K562 (cell line): Measurements from ENCODE around the gene IRF6. TPM values are rescaled to one million over a fixed set of nuclear protein-coding genes. Genes with fewer than 3 reads are reported as not detected.

Experiments used
- BCL6 ChIP-seq: fragments of 250-450 bp; sonication (Bioruptor Pico); IDR thresholded peaks from 2 replicates; pipeline ENCODE4 v1.4.0; 2020
- E2F8 ChIP-seq: fragments of 450-650 bp; IDR thresholded peaks from 2 replicates; pipeline ENCODE4 v1.7.1; 2018; ENCODE audit warnings: mild to moderate bottlenecking, low read depth; ENCODE audit not compliant: partially characterized antibody
- ERF ChIP-seq: fragments of 450-650 bp; formaldehyde crosslinking; IDR thresholded peaks from 2 replicates; pipeline ENCODE4 v1.4.0; 2020; ENCODE audit warnings: mild to moderate bottlenecking, mixed read lengths
- ETS2 ChIP-seq: IDR thresholded peaks from 2 replicates; pipeline ENCODE4 v1.6.1; 2016; ENCODE audit warnings: borderline replicate concordance, missing genetic modification characterization, mild to moderate bottlenecking, moderate library complexity, missing compliant biosample characterization; ENCODE audit not compliant: poor library complexity, severe bottlenecking
- FUS ChIP-seq: fragments of 200-400 bp; formaldehyde crosslinking; optimal IDR thresholded peaks from 2 replicates; pipeline ENCODE3; 2017; ENCODE audit warnings: low read depth, low read length
- MAZ ChIP-seq, 2 experiments: fragments of 450-650 bp in 1 of 2; sonication (generic) in 1 of 2; formaldehyde crosslinking; IDR thresholded peaks in 1 of 2; conservative IDR thresholded peaks in 1 of 2; 2 replicates each; pipeline versions ENCODE4 v1.4.0 to v1.5.0; 2020; ENCODE audit warnings: mild to moderate bottlenecking in 1 of 2, missing genetic modification reagents in 1 of 2
- MYBL2 ChIP-seq, 2 experiments: fragments of 450-650 bp in 1 of 2; sonication (generic) in 1 of 2; formaldehyde crosslinking in 1 of 2; IDR thresholded peaks; 2 replicates each; pipeline versions ENCODE4 v1.6.1 to v1.8.1; 2017 to 2022; ENCODE audit warnings: borderline replicate concordance in 1 of 2, inconsistent platforms in 1 of 2, low read depth in 1 of 2, mild to moderate bottlenecking in 1 of 2, missing genetic modification reagents in 1 of 2, moderate library complexity in 1 of 2
- NR1H2 ChIP-seq: sonication (generic); formaldehyde crosslinking; IDR thresholded peaks from 2 replicates; pipeline ENCODE4 v1.4.0; 2020; ENCODE audit warnings: mild to moderate bottlenecking, missing genetic modification reagents
- NR3C1 ChIP-seq: sonication (generic); formaldehyde crosslinking; IDR thresholded peaks from 2 replicates; pipeline ENCODE4 v1.8.1; 2022; ENCODE audit warnings: missing genetic modification reagents
- NRF1 ChIP-seq, 2 experiments: fragments of 450-650 bp; IDR thresholded peaks in 1 of 2; conservative IDR thresholded peaks in 1 of 2; 2 replicates each; pipeline ENCODE4 v1.6.1; 2014; ENCODE audit warnings: mild to moderate bottlenecking in 2 of 2
- PHF8 ChIP-seq: fragments of 200-600 bp; sonication (generic); IDR thresholded peaks from 2 replicates; pipeline ENCODE4 v1.6.1; 2012; ENCODE audit warnings: mixed run types, mild to moderate bottlenecking, inconsistent platforms, low read length, moderate library complexity, borderline replicate concordance
- RB1 ChIP-seq: fragments of 450-650 bp; IDR thresholded peaks from 2 replicates; pipeline ENCODE4 v1.6.1; 2017; ENCODE audit warnings: low read depth, mild to moderate bottlenecking
- SNAPC5 ChIP-seq: fragments of 250-450 bp; sonication (Bioruptor Pico); IDR thresholded peaks from 2 replicates; pipeline ENCODE4 v1.8.0; 2021; ENCODE audit warnings: moderate library complexity, mild to moderate bottlenecking, inconsistent platforms
- SRSF7 ChIP-seq: fragments of 200-400 bp; formaldehyde crosslinking; optimal IDR thresholded peaks from 2 replicates; pipeline ENCODE3; 2017; ENCODE audit warnings: mild to moderate bottlenecking, low read depth, low read length
- TAF9B ChIP-seq: fragments of 450-650 bp; IDR thresholded peaks from 2 replicates; pipeline ENCODE4 v1.6.1; 2018; ENCODE audit warnings: mild to moderate bottlenecking; ENCODE audit not compliant: partially characterized antibody
- TCF3 ChIP-seq: sonication (generic); formaldehyde crosslinking; IDR thresholded peaks from 2 replicates; pipeline ENCODE4 v1.4.0; 2020; ENCODE audit warnings: mild to moderate bottlenecking, missing genetic modification reagents
- TFAP4 ChIP-seq: sonication (generic); formaldehyde crosslinking; IDR thresholded peaks from 2 replicates; pipeline ENCODE4 v1.8.0; 2022; ENCODE audit warnings: missing genetic modification reagents, mild to moderate bottlenecking, moderate library complexity, borderline replicate concordance
- ZFP36 ChIP-seq: fragments of 150-350 bp; IDR thresholded peaks from 2 replicates; pipeline ENCODE4 v1.6.1; 2018; ENCODE audit warnings: low read length, low read depth; ENCODE audit not compliant: partially characterized antibody
- ZNF184 ChIP-seq: sonication (generic); formaldehyde crosslinking; IDR thresholded peaks from 2 replicates; pipeline ENCODE4 v1.5.0; 2020; ENCODE audit warnings: missing genetic modification reagents
- ZNF41 ChIP-seq: fragments of 250-450 bp; sonication (Bioruptor Pico); conservative IDR thresholded peaks from 2 replicates; pipeline ENCODE4 v1.4.0; 2020; ENCODE audit warnings: mild to moderate bottlenecking
- ZNF449 ChIP-seq: fragments of 250-450 bp; sonication (Bioruptor Pico); IDR thresholded peaks from 2 replicates; pipeline ENCODE4 v1.8.0; 2022; ENCODE audit warnings: moderate library complexity, mild to moderate bottlenecking, inconsistent platforms
- ZNF77 ChIP-seq: fragments of 250-450 bp; sonication (Bioruptor Pico); IDR thresholded peaks from 2 replicates; pipeline ENCODE4 v1.5.0; 2020
- polyA plus RNA-seq, 8 experiments: library from polyadenylated mRNA; depleted of rRNA in 4 of 8; stranded (reverse) in 5 of 8; unstranded in 3 of 8; fragments of >200 nt; fragmentation: Nextera tagmentation in 2 of 8; fragmentation: Illumina TruSeq in 1 of 8; extraction: Ambion mirVana in 2 of 8; extraction: Trizol in 1 of 8; gene quantifications; 2 replicates each; pipeline versions ENCODE4 v1.2.1 to v1.2.3, GENCODE V29; 2011 to 2014; ENCODE audit warnings: inconsistent platforms in 1 of 8, missing spikeins in 1 of 8
- total RNA-seq, 7 experiments: library from RNA; depleted of rRNA in 6 of 7; stranded (reverse); fragments of >200 nt in 6 of 7; fragmentation: Illumina TruSeq in 2 of 7; extraction: Trizol in 2 of 7; gene quantifications; 2 replicates each; pipeline versions ENCODE4 v1.2.1 to v1.2.3, GENCODE V29; 2011 to 2021; ENCODE audit warnings: low replicate concordance in 1 of 7

Gene IRF6
- total and polyA plus RNA-seq, 9 of the 15 experiments (the other 6 are each of a cell fraction or from before 2014, with no cell fraction given): 0.03 to 0.65 (median 0.17) TPM

- TF ChIP-seq SRSF7 (no peak), MAZ (CRISPR knock-in tag; conservative IDR thresholded peaks at IDR 0.05 in 1 of 2, IDR thresholded peaks at IDR 0.05 in 1 of 2) (peak; percentile 41 to 55; a peak in 3 of 4 replicates), NR3C1 (CRISPR knock-in tag) (no peak), TCF3 (CRISPR knock-in tag) (peak; percentile 41; the same call in 1 of the 2 replicates), RB1 (no peak), ERF (CRISPR knock-in tag) (no peak), ZFP36 (peak; percentile 38), ZNF77 (CRISPR knock-in tag) (no peak), NR1H2 (CRISPR knock-in tag) (no peak), E2F8 (no peak), BCL6 (CRISPR knock-in tag) (no peak), TAF9B (no peak), ZNF41 (CRISPR knock-in tag) (peak; percentile 60; the same call in 1 of the 2 replicates), ZNF449 (CRISPR knock-in tag) (no peak), PHF8 (no peak), TFAP4 (CRISPR knock-in tag) (peak; percentile 60; the same call in 1 of the 2 replicates), SNAPC5 (CRISPR knock-in tag) (no peak), NRF1 (conservative IDR thresholded peaks at IDR 0.05 in 1 of 2, IDR thresholded peaks at IDR 0.05 in 1 of 2) (no peak), ETS2 (tag) (no peak), MYBL2 (IDR thresholded peaks at IDR 0.05; ENCODE audit: low read depth) (no peak), MYBL2 (CRISPR knock-in tag; IDR thresholded peaks at IDR 0.05; ENCODE audit: borderline replicate concordance) (no peak), ZNF184 (CRISPR knock-in tag) (no peak), FUS (no peak)
Measured at GRCh38 chr1:209808059-209808581, 2.2 kb upstream of the IRF6 start (continued).
